ENCODE measurements around the gene UBE4B.
"Not testable (repeated sequence)": the region's sequence is repeated elsewhere in the genome, so short reads cannot be mapped to it uniquely, and the experiment has no call there.

The UBE4B gene

GRCh38 chr1:10179406-10180091 is 146.8 kb downstream of the UBE4B start:
- DNase-seq: no peak

- no peak for DNase-seq
Measured at GRCh38 chr1:10181154-10181553, 148.4 kb downstream of the UBE4B start.

DNA sequence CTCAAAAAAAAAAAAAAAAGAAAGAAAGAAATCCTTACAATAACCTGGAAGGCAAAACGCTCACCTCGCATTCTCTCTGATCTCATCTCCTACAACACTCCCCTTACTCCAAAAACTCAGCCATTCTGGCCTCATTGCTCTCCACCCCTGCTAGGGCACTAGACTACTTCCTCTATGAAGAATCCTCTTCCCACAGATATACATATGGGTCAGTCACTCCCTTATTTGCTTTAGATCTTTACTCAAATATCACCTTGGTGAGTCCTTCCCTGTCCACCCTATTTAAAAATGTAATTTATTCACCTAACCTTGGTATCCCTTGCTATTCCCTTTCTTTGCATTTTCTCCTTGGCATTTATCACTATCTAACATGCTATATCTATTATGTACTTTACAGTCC is 153.0 kb downstream of the UBE4B start:
- DNase-seq: no peak

DNA sequence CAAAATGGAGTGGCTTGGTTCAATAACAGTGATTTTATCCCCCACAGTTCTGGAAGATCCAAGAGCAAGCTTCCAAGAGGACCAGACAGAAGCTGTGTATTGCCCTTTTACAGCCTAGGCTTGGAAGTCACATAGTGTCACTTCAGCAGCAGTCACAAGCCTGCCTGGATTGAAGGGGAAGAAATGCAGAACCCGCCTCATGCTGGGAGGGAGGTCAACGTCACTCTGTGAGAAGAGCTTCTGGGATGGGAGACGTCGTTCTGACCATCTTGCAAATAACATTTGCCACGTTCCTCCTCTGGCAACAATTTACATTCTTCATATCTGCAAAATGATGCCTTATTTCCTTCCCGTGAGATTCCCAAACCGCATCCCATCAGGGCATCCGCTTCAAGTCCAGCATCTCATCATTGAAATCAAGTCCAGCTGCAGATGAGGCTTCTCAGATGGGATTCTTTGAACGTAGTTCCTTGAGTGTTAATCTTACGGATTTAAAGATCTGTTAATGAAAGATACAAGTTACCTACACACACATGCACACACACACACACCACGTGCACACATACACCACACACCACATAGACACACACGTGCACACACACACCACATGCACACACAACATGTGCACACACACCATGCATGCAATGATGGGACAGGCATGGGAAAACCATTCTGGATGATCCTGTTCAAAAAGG is 153.7 kb downstream of the UBE4B start:
- no peak for DNase-seq

DNA sequence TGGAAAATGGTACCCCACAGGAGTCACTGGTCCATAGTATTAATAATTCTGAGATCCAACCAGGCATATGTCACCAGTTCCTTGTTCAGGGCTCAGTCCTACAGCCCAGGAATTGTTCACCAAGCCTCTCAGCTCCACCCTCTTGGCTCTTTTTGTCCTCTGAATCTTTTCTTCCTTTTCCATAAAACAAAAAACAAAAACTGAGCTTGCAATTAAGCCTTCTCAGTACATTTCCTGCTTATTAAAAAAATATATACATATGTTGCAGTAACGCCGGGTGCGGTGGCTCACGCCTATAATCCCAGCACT is 154.2 kb downstream of the UBE4B start:
- no peak for DNase-seq

GRCh38 chr1:10188133-10188650 is 155.4 kb downstream of the UBE4B start:
- DNase-seq: no peak

GRCh38 chr1:10189659-10190058 is 156.9 kb downstream of the UBE4B start:
- DNase-seq: no peak

DNA sequence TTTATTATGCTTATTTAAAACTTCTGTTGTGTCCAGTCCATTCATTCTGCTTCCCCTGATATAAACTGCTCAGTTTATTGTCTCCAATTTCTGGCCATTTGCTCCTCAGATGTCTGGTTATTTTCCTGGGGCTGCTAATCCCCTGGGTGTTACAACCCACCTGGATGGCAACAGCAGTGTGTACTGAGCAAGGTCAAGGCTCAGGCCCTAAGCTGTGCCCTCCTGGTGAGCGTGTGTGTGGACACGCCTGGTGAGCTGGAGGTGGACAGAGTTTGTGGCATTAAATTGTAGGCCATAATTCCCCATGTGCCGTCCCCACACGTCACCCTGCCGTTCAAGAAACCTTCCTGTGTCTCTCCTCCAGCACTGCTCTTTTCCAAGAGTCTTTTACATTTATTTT is 159.5 kb downstream of the UBE4B start:
- DNase-seq: no peak

- DNase-seq: no peak
Measured at GRCh38 chr1:10193288-10193687, 160.5 kb downstream of the UBE4B start.

DNA sequence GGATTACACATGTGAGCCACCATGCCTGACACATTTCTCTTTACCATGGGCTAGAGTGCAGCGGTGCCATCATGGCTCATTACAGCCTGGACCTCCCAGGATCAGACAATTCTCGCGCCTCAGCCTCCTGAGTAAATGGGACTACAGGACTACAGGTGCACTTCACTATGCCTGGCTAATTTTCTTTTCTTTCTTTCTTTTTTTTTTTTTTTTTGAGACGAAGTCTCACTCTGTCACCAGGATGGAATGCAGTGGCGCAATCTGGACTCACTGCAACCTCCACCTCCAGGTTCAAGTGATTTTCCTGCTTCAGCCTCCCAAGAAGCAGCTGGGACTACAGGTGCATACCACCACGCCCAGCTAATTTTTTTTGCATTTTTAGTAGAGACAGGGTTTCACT is 162.8 kb downstream of the UBE4B start:
- no peak for DNase-seq

- no peak for DNase-seq
Measured at GRCh38 chr1:10196976-10197375, 164.2 kb downstream of the UBE4B start.

- DNase-seq: no peak
Measured at GRCh38 chr1:10200620-10201019, 167.9 kb downstream of the UBE4B start.

GRCh38 chr1:10204003-10204642 is 171.4 kb downstream of the UBE4B start:
- no peak for DNase-seq

GRCh38 chr1:10205206-10205605 is 172.4 kb downstream of the UBE4B start:
- DNase-seq: not testable (repeated sequence)

DNA sequence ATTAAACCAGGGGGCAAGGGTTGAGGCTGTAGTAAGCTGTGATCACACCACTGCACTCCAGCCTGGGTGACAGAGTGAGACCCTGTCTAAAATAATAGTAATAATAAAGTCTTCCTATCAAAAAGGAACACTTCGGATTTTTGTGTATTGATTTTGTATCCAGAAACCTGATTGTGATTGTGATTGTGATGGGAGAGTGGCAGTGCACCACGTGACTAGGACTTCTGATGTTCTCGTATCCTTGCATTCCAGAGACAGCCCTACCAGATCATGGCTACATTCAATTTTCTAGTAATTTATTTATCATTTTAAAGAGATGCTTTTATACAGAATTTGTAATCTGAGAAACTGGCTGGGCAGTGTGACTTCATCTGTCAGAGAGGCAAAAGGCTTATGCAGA is 175.1 kb downstream of the UBE4B start:
- no peak for DNase-seq

DNA sequence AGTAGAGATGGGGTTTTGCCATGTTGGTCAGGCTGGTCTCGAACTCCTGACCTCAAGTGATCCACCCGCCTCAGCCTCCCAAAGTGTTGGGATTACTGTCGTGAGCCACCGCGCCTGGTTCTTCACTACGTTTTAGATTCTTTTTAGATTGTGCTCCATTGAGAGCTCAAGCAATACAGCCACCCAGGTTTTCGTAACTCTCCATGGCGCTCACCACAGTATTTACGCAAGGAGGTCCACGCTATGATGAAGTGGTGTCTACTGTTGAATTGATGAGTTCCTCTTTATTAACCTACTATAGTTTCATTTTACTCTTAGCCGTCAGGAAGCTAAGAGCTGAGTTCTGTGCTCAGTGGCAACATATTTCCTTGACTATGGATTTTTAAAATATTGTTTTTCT is 175.8 kb downstream of the UBE4B start:
- no peak for DNase-seq

DNA sequence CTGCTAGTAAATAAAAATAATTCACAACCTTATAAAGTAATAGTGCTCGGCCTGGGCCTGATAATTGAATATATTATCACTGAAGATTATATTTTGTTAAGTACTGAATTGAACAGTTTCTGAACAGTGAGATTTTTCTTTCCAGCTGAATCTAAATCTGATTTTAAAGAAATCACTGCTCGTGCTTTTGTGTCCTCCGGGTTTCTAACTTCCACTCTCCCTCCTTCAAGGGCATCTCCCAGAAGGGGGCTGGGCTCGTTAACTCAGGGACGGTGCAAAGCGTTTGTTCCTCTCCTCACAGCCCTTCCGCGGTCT is 176.8 kb downstream of the UBE4B start:
- no peak for DNase-seq

DNA sequence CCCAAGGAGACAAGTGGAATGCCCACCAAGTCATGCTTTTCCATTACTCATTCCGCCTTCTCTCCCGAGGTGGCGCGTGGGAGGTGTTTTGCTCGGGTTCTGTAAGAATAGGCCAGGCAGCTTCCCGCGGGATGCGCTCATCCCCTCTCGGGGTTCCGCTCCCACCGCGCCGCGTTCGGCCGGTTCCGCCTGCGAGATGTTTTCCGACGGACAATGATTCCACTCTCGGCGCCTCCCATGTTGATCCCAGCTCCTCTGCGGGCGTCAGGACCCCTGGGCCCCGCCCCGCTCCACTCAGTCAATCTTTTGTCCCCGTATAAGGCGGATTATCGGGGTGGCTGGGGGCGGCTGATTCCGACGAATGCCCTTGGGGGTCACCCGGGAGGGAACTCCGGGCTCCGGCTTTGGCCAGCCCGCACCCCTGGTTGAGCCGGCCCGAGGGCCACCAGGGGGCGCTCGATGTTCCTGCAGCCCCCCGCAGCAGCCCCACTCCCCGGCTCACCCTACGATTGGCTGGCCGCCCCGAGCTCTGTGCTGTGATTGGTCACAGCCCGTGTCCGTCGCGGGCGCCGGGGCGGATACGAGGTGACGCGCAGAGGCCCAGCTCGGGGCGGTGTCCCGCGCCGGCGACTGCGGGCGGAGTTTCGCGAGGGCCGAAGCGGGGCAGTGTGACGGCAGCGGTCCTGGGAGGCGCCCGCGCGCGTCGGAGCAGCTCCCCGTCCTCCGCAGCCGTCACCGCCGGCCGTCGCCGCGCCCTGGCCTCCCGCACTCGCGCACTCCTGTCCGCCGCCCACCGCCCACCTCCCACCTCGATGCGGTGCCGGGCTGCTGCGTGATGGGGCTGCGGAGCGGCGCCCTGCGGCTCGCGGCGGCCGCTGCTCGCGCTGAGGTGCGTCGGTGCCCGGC is 177.4 kb downstream of the UBE4B start, which contains the start of gene KIF1B:
Gene KIF1B (plus strand): TSS at position 666 of the 906 bp plus-strand sequence. CDS start 21,759 bp downstream, outside the sequence.
- peak; percentile 98 for DNase-seq

DNA sequence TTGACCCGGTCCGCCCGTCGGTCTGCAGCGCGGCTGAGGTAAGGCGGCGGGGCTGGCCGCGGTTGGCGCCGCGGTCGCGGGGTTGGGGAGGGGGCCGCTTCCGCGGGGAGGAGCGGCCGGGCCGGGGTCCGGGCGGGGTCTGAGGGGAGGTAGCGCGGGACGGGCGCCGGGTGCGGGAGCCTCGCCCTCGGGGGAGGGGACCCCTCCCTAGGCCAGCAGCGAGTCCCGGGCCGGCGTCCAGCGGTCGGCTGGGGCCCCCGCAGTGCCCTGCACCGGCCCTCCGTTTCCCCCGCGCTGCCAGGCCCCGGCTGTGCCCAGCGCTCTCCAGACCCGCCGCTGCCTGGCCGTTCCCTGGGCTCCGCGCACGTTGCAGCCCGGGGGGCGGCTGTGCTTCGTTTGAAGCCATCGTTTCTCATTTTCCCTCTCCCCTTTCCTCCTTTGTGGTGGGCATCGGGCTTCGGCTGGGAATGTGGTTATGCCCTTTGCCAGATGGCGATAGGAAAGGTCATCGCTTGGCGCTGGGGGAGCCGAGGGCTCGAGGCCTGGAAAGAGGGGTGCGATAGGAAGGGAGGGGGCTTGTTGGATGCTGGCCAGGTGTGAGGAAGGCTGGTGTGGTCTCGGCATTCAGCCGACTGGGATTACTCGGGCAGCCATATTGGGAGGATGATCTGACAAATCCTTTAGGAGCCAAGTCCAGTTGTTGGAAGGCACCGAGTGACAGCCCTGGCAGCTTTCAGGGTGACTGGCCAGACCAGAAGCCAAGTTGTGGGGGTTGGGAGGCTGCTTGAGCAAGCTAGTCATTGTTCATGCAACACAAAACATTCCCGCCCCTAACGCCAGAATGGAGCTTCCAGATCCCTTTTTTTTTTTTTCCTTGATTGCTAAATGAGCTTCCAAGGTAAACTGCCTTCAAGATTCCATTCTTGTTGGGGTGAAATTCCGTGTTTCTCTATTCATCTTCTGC is 178.4 kb downstream of the UBE4B start:
- no peak for DNase-seq

GRCh38 chr1:10211805-10212410 is 179.2 kb downstream of the UBE4B start:
- DNase-seq: no peak

GRCh38 chr1:10212476-10212875 is 179.7 kb downstream of the UBE4B start:
- no peak for DNase-seq
